ENCODE results near the gene ARHGAP23. TPM values are rescaled to one million over a fixed set of nuclear protein-coding genes. Genes with fewer than 3 reads are reported as not detected.
"Not testable (repeated sequence)": the region's sequence is repeated elsewhere in the genome, so short reads cannot be mapped to it uniquely, and the experiment has no call there.

The ARHGAP23 gene
- total RNA-seq, 1 experiment from 2014 or later = 0.04 TPM

GRCh38 chr17:38465391-38466345 lies 37.4 kb downstream of the ARHGAP23 start:
- Histone ChIP-seq H3K79me2 (ENCODE audit: low read length) (no peaks in the 10 kb centered on the region), H3K9ac (ENCODE audit: low read length) (no peak overlapping the region), H4K20me1 (ENCODE audit: insufficient read depth, low read depth, low read length) (no peaks in the 10 kb centered on the region), H3K4me2 (ENCODE audit: low read depth, low read length, poor library complexity, severe bottlenecking) (no peak overlapping the region), H3K27me3 (ENCODE audit: low read length) (no peaks in the 10 kb centered on the region), H3K36me3 (ENCODE audit: insufficient read depth, low read length) (no peaks in the 10 kb centered on the region), H3K9me2 (replicated peaks; ENCODE audit: insufficient read depth, low read length) (no peaks in the 10 kb centered on the region), H3K4me3 (ENCODE audit: low read length) (no peak overlapping the region), H2AFZ (ENCODE audit: low read length) (no peak overlapping the region), H3K27ac (ENCODE audit: low read length) (no peak overlapping the region), H3K4me1 (ENCODE audit: low read length) (no peaks in the 10 kb centered on the region), H3K9me3 (ENCODE audit: low read length) (no peaks in the 10 kb centered on the region)
- DNase-seq = no peak

DNA sequence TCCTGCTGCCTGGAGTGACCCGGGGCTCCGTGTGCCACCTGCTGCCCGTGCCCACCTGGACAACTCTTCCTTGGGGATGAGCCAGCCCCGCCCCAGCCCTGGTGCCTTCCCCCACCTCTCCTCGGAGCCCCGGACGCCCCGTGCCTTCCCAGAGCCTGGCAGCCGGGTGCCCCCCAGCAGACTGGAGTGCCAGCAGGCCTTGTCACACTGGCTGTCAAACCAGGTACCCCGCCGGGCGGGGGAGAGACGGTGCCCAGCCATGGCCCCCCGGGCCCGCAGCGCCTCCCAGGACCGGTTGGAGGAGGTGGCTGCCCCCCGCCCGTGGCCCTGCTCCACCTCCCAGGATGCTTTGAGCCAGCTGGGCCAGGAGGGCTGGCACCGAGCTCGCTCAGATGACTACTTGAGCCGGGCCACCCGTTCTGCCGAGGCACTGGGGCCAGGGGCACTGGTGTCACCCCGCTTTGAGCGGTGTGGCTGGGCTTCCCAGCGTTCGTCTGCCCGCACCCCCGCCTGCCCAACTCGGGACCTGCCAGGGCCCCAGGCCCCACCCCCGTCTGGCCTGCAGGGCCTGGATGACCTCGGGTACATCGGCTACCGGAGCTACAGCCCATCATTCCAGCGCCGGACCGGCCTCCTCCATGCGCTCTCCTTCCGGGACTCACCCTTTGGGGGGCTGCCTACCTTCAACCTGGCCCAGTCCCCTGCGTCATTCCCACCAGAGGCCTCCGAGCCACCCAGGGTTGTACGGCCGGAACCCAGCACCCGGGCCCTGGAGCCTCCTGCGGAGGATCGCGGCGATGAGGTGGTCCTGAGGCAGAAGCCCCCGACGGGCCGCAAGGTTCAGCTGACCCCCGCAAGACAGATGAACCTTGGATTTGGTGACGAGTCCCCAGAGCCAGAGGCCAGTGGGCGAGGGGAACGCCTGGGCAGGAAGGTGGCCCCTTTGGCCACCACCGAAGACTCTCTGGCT lies 38.4 kb downstream of the ARHGAP23 start:
- no peak overlapping the region for H3K9ac ChIP-seq (ENCODE audit: low read length)
- no peaks in the 10 kb centered on the region for H3K9me2 ChIP-seq (replicated peaks; ENCODE audit: insufficient read depth, low read length)
- H4K20me1 ChIP-seq (ENCODE audit: insufficient read depth, low read depth, low read length) = no peaks in the 10 kb centered on the region
- no peaks in the 10 kb centered on the region for H3K79me2 ChIP-seq (ENCODE audit: low read length)
- H3K27me3 ChIP-seq (ENCODE audit: low read length) = no peaks in the 10 kb centered on the region
- no peak overlapping the region for H3K27ac ChIP-seq (ENCODE audit: low read length)
- H3K4me2 ChIP-seq (ENCODE audit: low read depth, low read length, poor library complexity, severe bottlenecking) = no peak overlapping the region
- H2AFZ ChIP-seq (ENCODE audit: low read length) = no peak overlapping the region
- no peak for DNase-seq
- H3K4me1 ChIP-seq (ENCODE audit: low read length) = no peaks in the 10 kb centered on the region
- no peaks in the 10 kb centered on the region for H3K36me3 ChIP-seq (ENCODE audit: insufficient read depth, low read length)
- H3K9me3 ChIP-seq (ENCODE audit: low read length) = no peaks in the 10 kb centered on the region
- no peak overlapping the region for H3K4me3 ChIP-seq (ENCODE audit: low read length)

DNA sequence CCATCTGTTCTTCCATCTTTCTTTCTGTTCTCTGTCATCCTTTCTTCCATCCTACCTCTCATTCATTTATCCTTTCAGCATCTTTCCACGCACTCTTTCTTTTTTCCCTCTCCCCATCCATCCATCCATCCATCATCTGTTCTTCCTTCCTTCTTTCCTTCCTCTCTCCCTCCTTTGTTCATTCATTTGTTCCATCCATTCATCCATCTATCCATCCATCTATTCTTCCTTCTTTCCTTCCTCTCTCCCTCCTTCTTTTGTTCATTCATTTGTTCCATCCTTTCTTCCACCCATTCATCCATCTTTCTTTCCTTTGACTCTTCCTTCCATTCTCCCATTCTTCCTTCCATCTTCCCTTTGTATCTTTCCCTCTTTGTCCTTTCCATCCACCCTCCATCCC lies 39.2 kb downstream of the ARHGAP23 start:
- no peaks in the 10 kb centered on the region for H3K9me3 ChIP-seq (ENCODE audit: low read length)
- H3K9me2 ChIP-seq (replicated peaks; ENCODE audit: insufficient read depth, low read length) = no peaks in the 10 kb centered on the region
- no peak overlapping the region for H3K9ac ChIP-seq (ENCODE audit: low read length)
- DNase-seq = no peak
- no peaks in the 10 kb centered on the region for H3K27me3 ChIP-seq (ENCODE audit: low read length)
- no peak overlapping the region for H3K4me2 ChIP-seq (ENCODE audit: low read depth, low read length, poor library complexity, severe bottlenecking)
- no peaks in the 10 kb centered on the region for H3K36me3 ChIP-seq (ENCODE audit: insufficient read depth, low read length)
- H2AFZ ChIP-seq (ENCODE audit: low read length) = no peak overlapping the region
- H3K4me3 ChIP-seq (ENCODE audit: low read length) = no peak overlapping the region
- H3K79me2 ChIP-seq (ENCODE audit: low read length) = no peaks in the 10 kb centered on the region
- no peaks in the 10 kb centered on the region for H4K20me1 ChIP-seq (ENCODE audit: insufficient read depth, low read depth, low read length)
- no peak overlapping the region for H3K27ac ChIP-seq (ENCODE audit: low read length)
- H3K4me1 ChIP-seq (ENCODE audit: low read length) = no peaks in the 10 kb centered on the region

DNA sequence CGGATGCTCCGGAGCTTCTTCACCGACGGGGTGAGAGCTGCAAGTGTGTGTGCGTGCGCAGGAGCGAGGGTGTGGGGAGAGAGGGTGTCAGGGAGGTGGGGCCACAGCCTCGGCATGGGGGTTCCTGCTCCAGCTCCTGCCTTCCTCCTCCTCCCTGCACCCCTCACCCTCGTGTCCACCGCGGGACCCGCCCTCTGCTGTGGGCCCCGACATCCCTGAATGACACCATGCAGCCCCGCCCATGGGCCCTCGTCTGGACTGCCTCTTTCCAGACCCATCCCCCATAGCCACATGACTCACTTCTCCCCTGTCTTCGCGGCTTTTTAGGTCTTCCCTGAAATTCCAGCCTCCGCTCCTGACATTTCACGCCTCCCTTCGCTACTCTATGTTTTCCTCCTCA lies 41.6 kb downstream of the ARHGAP23 start:
- Histone ChIP-seq H3K4me2 (ENCODE audit: low read depth, low read length, poor library complexity, severe bottlenecking) (no peak overlapping the region), H3K79me2 (ENCODE audit: low read length) (no peaks in the 10 kb centered on the region), H3K4me1 (ENCODE audit: low read length) (no peaks in the 10 kb centered on the region), H3K9ac (ENCODE audit: low read length) (no peak overlapping the region), H3K27ac (ENCODE audit: low read length) (no peak overlapping the region), H3K9me3 (ENCODE audit: low read length) (no peaks in the 10 kb centered on the region), H3K9me2 (replicated peaks; ENCODE audit: insufficient read depth, low read length) (no peaks in the 10 kb centered on the region), H4K20me1 (ENCODE audit: insufficient read depth, low read depth, low read length) (no peaks in the 10 kb centered on the region), H3K36me3 (ENCODE audit: insufficient read depth, low read length) (no peaks in the 10 kb centered on the region), H3K27me3 (ENCODE audit: low read length) (no peaks in the 10 kb centered on the region), H3K4me3 (ENCODE audit: low read length) (no peak overlapping the region), H2AFZ (ENCODE audit: low read length) (no peak overlapping the region)
- DNase-seq = no peak

GRCh38 chr17:38471253-38471652 lies 43.0 kb downstream of the ARHGAP23 start:
- not testable (repeated sequence) for H3K27me3 ChIP-seq (ENCODE audit: low read length); H3K9me2 ChIP-seq (replicated peaks; ENCODE audit: insufficient read depth, low read length); H2AFZ ChIP-seq (ENCODE audit: low read length); H4K20me1 ChIP-seq (ENCODE audit: insufficient read depth, low read depth, low read length); H3K4me2 ChIP-seq (ENCODE audit: low read depth, low read length, poor library complexity, severe bottlenecking); H3K9me3 ChIP-seq (ENCODE audit: low read length); H3K36me3 ChIP-seq (ENCODE audit: insufficient read depth, low read length); H3K79me2 ChIP-seq (ENCODE audit: low read length); H3K9ac ChIP-seq (ENCODE audit: low read length); H3K4me1 ChIP-seq (ENCODE audit: low read length); DNase-seq; H3K27ac ChIP-seq (ENCODE audit: low read length); H3K4me3 ChIP-seq (ENCODE audit: low read length)

DNA sequence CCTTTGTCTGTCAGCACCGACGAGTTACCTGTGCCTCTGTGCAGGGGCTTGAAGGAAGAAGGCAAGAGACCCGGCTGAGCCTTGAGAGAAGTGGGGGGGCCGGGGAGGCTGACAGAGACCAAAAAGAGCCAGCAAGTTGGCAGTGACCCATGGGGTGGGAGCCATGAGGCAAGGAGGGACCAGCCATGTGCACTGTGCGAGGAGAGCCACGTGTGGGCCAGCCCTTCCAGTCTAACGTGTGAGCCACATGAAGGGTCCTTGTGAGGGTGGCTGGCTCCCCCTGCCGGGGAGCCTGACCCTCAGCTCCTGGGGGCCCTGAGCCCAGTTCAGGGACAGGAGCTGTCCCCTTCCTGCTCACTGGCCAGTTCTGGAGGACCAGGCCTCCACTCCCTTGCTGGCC lies 46.4 kb downstream of the ARHGAP23 start:
- H3K4me3 ChIP-seq (ENCODE audit: low read length); H3K27ac ChIP-seq (ENCODE audit: low read length); H3K9ac ChIP-seq (ENCODE audit: low read length); H2AFZ ChIP-seq (ENCODE audit: low read length); H3K36me3 ChIP-seq (ENCODE audit: insufficient read depth, low read length); H3K79me2 ChIP-seq (ENCODE audit: low read length); H3K27me3 ChIP-seq (ENCODE audit: low read length); H3K4me2 ChIP-seq (ENCODE audit: low read depth, low read length, poor library complexity, severe bottlenecking); H3K9me3 ChIP-seq (ENCODE audit: low read length); H4K20me1 ChIP-seq (ENCODE audit: insufficient read depth, low read depth, low read length); H3K4me1 ChIP-seq (ENCODE audit: low read length); H3K9me2 ChIP-seq (replicated peaks; ENCODE audit: insufficient read depth, low read length): not testable (repeated sequence)
- peak; percentile 82 for DNase-seq

DNA sequence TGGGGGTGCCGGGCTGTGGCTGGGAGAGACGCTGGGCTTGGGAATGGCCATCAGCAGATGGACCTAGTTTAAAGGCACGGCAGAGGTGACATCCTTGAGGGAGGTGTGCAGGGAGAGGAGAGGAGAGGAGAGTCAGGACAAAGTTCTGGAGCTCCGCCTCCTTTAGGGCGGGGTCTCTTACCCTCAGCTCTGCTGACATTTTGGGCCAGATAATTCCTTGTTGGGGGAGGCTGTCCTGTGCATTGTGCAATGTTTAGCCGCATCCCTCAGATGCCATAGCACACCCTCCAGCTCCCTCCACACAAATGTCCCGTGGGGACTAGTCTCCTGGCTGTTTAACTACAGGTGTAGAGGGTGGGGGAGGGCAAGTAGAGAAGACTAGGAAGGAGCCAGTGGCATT lies 48.3 kb downstream of the ARHGAP23 start:
- no peaks in the 10 kb centered on the region for H4K20me1 ChIP-seq (ENCODE audit: insufficient read depth, low read depth, low read length)
- no peaks in the 10 kb centered on the region for H3K4me1 ChIP-seq (ENCODE audit: low read length)
- no peak overlapping the region for H2AFZ ChIP-seq (ENCODE audit: low read length)
- no peaks in the 10 kb centered on the region for H3K79me2 ChIP-seq (ENCODE audit: low read length)
- H3K9me2 ChIP-seq (replicated peaks; ENCODE audit: insufficient read depth, low read length) = no peaks in the 10 kb centered on the region
- H3K9ac ChIP-seq (ENCODE audit: low read length) = no peak overlapping the region
- H3K9me3 ChIP-seq (ENCODE audit: low read length) = no peaks in the 10 kb centered on the region
- H3K4me2 ChIP-seq (ENCODE audit: low read depth, low read length, poor library complexity, severe bottlenecking) = no peak overlapping the region
- H3K27ac ChIP-seq (ENCODE audit: low read length) = no peak overlapping the region
- H3K4me3 ChIP-seq (ENCODE audit: low read length) = no peak overlapping the region
- H3K36me3 ChIP-seq (ENCODE audit: insufficient read depth, low read length) = no peaks in the 10 kb centered on the region
- no peaks in the 10 kb centered on the region for H3K27me3 ChIP-seq (ENCODE audit: low read length)
- DNase-seq = no peak

DNA sequence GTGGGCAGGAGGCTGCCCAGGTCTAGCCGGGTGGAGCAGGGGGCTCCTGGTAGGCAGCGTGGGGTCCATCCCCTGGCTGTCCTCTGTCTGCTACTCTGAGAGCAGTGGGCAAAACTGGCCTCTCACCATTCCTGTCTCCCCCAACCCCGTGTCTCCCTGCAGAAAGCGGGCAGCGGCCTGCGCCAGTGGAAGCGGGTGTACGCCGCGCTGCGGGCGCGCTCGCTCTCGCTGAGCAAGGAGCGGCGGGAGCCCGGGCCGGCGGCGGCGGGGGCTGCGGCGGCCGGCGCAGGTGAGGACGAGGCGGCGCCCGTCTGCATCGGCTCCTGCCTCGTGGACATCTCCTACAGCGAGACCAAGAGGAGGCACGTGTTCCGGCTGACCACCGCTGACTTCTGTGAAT lies 49.2 kb downstream of the ARHGAP23 start:
- H3K27me3 ChIP-seq (ENCODE audit: low read length); H3K9me2 ChIP-seq (replicated peaks; ENCODE audit: insufficient read depth, low read length); H3K4me2 ChIP-seq (ENCODE audit: low read depth, low read length, poor library complexity, severe bottlenecking); H4K20me1 ChIP-seq (ENCODE audit: insufficient read depth, low read depth, low read length); DNase-seq; H3K4me3 ChIP-seq (ENCODE audit: low read length); H3K36me3 ChIP-seq (ENCODE audit: insufficient read depth, low read length); H3K4me1 ChIP-seq (ENCODE audit: low read length); H2AFZ ChIP-seq (ENCODE audit: low read length); H3K9me3 ChIP-seq (ENCODE audit: low read length); H3K27ac ChIP-seq (ENCODE audit: low read length); H3K79me2 ChIP-seq (ENCODE audit: low read length); H3K9ac ChIP-seq (ENCODE audit: low read length): not testable (repeated sequence)
